ENCODE measurements around the gene ANKH.

Gene ANKH

GRCh38 chr5:14663734-14664269 is 207.8 kb downstream of the ANKH start (continued):
- TF ChIP-seq CSRNP3 (CRISPR knock-in tag; IDR thresholded peaks at IDR 0.05) = no peak
- TF ChIP-seq, protein P1, sequence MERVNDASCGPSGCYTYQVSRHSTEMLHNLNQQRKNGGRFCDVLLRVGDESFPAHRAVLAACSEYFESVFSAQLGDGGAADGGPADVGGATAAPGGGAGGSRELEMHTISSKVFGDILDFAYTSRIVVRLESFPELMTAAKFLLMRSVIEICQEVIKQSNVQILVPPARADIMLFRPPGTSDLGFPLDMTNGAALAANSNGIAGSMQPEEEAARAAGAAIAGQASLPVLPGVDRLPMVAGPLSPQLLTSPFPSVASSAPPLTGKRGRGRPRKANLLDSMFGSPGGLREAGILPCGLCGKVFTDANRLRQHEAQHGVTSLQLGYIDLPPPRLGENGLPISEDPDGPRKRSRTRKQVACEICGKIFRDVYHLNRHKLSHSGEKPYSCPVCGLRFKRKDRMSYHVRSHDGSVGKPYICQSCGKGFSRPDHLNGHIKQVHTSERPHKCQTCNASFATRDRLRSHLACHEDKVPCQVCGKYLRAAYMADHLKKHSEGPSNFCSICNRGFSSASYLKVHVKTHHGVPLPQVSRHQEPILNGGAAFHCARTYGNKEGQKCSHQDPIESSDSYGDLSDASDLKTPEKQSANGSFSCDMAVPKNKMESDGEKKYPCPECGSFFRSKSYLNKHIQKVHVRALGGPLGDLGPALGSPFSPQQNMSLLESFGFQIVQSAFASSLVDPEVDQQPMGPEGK (CRISPR knock-in tag; IDR thresholded peaks at IDR 0.05; ENCODE audit: borderline replicate concordance) = no peak
- TF ChIP-seq ZFP3 (CRISPR knock-in tag; IDR thresholded peaks at IDR 0.05) = no peak
- TF ChIP-seq ZNF70 (CRISPR knock-in tag; IDR thresholded peaks at IDR 0.05) = no peak
- no peak for TF ChIP-seq ZNF565 (CRISPR knock-in tag; conservative IDR thresholded peaks at IDR 0.05; ENCODE audit: low read depth)

DNA sequence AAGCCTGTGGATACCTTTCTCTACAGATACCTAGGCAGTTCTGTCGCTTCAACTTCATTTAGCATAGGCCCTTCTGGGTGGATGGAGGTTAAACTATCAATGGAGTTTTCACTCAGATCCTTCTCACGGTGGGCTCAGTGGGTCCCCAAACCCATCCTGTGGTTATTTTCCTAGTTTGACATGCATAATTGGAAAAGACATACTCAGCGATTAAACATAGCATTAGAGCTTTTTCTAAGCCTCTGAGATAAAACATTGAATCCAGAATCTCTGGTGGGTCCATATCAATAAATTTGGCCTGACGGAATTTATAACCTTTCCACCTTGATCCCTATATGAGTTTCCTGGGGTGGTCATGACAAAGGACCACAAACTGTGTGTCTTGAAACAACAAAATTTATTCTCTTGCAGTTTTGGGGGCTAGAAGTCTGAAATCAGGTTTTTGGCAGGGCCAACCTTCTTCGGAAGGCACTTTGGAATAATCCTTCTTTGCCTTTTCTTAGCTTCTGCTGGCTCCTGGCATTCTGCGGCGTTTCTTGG is 208.8 kb downstream of the ANKH start:
- no peak for TF ChIP-seq TCF4 (CRISPR knock-in tag; IDR thresholded peaks at IDR 0.05; ENCODE audit: borderline replicate concordance)
- no peak for TF ChIP-seq SNAI2 (CRISPR knock-in tag; IDR thresholded peaks at IDR 0.05)
- TF ChIP-seq ZNF8 (CRISPR knock-in tag; IDR thresholded peaks at IDR 0.05) = no peak
- no peak for TF ChIP-seq ZC3H10 (CRISPR knock-in tag; IDR thresholded peaks at IDR 0.05)
- no peak for TF ChIP-seq CSRNP3 (CRISPR knock-in tag; IDR thresholded peaks at IDR 0.05)
- TF ChIP-seq BACH2 (CRISPR knock-in tag; IDR thresholded peaks at IDR 0.05; ENCODE audit: borderline replicate concordance) = no peak
- TF ChIP-seq ZNF565 (CRISPR knock-in tag; conservative IDR thresholded peaks at IDR 0.05; ENCODE audit: low read depth) = no peak
- TF ChIP-seq CREB5 (CRISPR knock-in tag; IDR thresholded peaks at IDR 0.05; ENCODE audit: low read depth) = no peak
- no peak for TF ChIP-seq ZNF70 (CRISPR knock-in tag; IDR thresholded peaks at IDR 0.05)
- TF ChIP-seq ISL1 (CRISPR knock-in tag; IDR thresholded peaks at IDR 0.05) = no peak
- TF ChIP-seq, protein P1 (CRISPR knock-in tag; IDR thresholded peaks at IDR 0.05; ENCODE audit: borderline replicate concordance) = no peak
- TF ChIP-seq OSR1 (CRISPR knock-in tag; IDR thresholded peaks at IDR 0.05) = no peak
- no peak for ATAC-seq

- TF ChIP-seq TSHZ2 (CRISPR knock-in tag; IDR thresholded peaks at IDR 0.05) (no peak), ISL1 (CRISPR knock-in tag; IDR thresholded peaks at IDR 0.05) (no peak), ZNF70 (CRISPR knock-in tag; IDR thresholded peaks at IDR 0.05) (no peak), CREB5 (CRISPR knock-in tag; IDR thresholded peaks at IDR 0.05; ENCODE audit: low read depth) (no peak), PPARA (CRISPR knock-in tag; IDR thresholded peaks at IDR 0.05; ENCODE audit: borderline replicate concordance) (no peak), ZFP30 (CRISPR knock-in tag; IDR thresholded peaks at IDR 0.05) (no peak), GLIS3 (CRISPR knock-in tag; IDR thresholded peaks at IDR 0.05) (no peak)
- TF ChIP-seq, protein P1 (CRISPR knock-in tag; IDR thresholded peaks at IDR 0.05; ENCODE audit: borderline replicate concordance) = no peak
- no peak for ATAC-seq
Measured at GRCh38 chr5:14660833-14661232, 210.7 kb downstream of the ANKH start.

Measured in SK-N-SH treated with all-trans-retinoic acid at 6 μM for 48 hours (cell line).